Activated effector memory CD4-positive, alpha-beta T cell treated with anti-CD3 and anti-CD28 coated beads, Interleukin-2, amount 50 U/mL, for 16 hours (primary cell): ENCODE results near the gene ZNF467.
A peak's percentile ranks its signal among the peaks of the same experiment; 100 is the strongest.

ENCODE experiments used
- DNase-seq: peaks from one replicate; pipeline ENCODE4 v3.0.0-alpha.2; 2020

Gene ZNF467

DNA sequence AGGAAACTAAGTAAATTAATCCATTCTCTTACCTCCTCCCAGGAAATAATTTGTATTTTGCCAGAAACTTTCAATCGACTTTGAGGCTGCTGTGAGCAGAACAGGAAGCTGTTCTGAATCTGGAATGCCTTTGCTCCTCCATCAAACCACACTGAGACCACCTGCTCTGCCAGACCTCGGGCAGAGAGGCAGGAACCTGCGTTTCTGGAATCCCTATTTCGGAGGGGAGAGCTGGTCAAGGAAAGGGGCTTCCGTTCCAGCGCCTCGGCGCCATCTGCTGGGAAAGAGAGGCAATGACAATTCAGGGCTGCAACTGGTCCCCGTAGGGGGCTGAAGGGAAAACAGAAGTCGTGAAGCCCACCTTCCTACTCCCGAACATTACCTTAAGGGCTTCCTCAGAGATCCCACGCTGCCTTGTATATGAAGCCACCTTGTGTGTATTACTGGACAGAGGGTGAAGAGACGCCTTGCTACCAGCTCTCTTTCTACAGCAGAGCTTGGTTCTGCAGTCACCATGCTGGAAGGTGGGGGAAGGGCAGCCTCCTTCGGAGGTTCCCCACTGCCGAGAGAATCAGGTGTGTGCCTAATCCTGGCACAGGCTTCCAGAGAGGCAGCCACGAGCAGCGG is 31.2 kb downstream of the ZNF467 start:
- peak; percentile 86 for DNase-seq

GRCh38 chr7:149741629-149742028 is 31.8 kb downstream of the ZNF467 start:
- no peak for DNase-seq

DNA sequence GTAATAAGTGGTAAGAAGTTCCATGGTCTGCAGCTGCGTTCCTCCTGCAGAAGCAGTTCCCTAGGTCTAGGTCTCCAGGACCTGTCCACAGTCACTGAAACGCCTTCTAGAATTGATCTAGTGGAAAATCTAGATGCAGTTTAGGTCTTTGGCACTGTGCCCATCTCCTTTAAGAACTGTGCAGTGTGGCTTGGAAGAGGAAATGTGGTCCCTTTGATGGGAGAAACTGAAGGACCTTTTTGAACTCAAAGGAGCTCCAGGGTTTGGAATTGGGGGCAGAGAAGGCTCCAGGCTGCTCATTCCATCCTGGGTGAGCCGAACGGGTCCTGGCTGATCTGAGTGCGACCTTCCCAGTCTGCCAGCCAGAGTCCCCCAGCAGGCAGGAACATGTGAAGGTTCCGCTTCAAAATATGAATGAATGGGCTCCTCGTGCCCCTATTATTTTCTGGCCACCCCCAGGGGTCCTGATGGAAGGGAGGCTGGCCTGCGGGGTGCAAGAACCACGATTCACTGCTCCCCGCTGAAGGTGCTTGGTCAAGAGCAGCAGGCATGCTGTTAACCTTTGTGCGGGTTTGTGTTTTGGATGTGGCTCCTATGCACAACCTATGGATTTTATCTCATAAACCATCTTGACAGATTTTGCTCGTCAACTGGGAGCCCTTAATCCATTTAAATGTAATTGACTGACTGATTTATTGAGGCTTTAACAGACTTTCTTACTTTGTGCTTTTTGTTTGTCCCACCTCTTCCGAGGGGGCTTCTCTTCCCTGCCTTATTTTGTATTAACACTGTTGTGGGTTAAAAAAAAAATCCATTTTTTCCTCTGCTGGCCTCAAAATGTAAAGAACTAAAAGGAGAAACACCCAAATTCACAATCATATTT is 36.7 kb downstream of the ZNF467 start:
- DNase-seq: no peak

- DNase-seq: peak; percentile 31
These were observed 37.5 kb downstream of the ZNF467 start for GRCh38 chr7:149735779-149736477.

DNA sequence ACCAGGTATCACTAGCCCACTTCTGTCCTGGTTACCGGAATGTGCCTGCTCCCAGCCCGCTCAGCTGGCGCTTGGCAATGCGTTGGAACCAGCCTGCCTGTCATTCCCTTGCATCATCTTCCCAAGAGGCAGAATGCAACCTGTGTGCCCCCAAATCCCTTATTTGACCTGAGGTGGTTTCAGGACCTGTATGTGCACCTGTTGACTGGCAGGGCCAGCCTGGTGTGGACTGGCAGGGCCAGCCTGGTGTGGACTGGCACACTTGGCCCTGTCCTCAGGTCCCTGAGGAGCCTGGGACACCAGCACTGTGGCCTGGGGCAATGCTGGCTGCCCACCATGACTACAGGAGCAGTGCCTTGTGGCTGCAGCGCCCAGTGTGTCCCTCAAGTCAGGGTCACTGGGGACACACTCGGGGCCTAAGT is 38.2 kb downstream of the ZNF467 start:
- DNase-seq: peak; percentile 56

DNA sequence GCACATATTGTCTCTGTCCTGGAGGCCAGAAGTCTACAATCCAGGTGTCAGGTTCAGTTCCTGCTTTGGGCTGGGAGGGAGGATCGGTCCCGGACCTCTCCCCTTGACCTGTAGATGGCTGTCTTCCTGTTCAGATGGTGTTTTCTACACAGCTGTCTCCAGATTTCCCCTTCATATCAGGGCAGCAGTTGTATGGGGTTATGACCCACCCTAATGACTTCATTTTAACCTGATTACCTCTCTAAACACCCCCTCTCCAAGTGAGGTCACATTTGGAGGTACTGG is 38.7 kb downstream of the ZNF467 start:
- no peak for DNase-seq

- DNase-seq: peak; percentile 50
These were observed 39.2 kb downstream of the ZNF467 start for GRCh38 chr7:149733924-149734790.

DNA sequence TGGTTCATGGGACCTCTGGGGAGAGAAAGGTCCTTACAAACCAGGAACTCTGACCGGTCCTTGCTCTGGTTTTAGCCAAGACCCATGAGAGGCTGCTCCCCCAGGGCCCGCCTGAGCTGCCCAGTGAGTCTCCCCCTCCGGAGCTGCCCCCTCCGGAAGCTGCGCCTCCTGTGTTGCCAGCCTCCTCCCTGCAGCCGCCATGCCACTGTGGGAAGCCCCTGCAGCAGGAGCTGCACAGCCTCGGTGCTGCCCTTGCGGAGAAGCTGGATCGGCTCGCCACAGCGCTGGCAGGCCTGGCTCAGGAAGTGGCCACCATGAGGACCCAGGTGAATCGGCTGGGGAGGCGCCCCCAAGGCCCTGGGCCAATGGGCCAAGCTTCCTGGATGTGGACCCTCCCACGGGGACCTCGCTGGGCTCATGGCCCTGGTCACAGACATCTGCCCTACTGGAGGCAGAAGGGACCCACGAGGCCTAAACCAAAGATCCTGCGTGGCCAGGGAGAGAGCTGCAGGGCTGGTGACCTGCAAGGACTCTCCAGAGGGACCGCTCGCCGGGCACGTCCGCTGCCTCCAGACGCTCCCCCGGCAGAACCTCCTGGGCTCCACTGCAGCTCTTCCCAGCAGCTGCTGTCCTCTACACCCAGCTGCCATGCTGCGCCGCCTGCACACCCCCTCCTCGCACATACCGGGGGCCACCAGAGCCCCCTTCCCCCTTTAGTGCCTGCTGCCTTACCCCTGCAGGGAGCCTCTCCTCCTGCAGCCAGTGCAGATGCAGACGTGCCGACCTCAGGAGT is 40.1 kb downstream of the ZNF467 start:
- peak; percentile 60 for DNase-seq

GRCh38 chr7:149732611-149733010 is 40.8 kb downstream of the ZNF467 start:
- DNase-seq: no peak

- peak; percentile 57 for DNase-seq
These were observed 41.3 kb downstream of the ZNF467 start for GRCh38 chr7:149732111-149732561.

DNA sequence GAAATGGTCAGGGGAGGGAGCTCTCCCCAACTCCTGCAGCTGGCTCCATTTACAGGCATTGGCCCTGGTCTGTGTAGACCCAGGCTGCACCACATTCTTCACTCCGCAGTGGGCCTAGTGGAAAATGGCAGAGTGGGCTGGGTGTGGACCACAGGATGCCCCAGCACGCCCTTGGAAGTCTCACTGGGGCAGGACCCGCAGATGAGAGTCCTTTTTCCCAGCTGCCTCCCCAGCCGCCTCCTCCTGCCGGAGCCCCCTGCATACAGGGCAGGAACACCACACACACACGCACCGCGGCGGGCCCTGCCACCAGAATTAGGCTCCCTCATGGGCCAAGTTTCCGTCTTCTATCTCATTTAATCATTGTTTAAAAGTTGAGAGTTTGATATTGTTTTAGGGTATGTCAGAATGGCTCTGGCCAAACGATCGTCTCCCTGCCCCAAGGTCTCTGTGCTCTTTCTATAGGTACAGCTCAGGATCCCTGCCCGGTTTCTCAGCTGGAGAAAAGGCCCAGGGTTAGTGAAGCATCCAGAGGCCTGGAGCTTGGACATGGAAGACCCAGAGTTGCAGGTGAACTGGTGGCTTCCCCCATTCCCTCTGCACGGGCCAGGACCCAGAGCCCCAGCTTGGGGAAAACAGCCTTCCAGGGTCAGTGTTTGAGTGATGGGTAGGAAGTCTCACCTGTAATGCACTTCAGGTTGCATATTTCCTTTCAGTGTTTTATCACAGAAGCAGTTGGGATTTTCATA is 42.0 kb downstream of the ZNF467 start:
- DNase-seq: peak; percentile 55

DNA sequence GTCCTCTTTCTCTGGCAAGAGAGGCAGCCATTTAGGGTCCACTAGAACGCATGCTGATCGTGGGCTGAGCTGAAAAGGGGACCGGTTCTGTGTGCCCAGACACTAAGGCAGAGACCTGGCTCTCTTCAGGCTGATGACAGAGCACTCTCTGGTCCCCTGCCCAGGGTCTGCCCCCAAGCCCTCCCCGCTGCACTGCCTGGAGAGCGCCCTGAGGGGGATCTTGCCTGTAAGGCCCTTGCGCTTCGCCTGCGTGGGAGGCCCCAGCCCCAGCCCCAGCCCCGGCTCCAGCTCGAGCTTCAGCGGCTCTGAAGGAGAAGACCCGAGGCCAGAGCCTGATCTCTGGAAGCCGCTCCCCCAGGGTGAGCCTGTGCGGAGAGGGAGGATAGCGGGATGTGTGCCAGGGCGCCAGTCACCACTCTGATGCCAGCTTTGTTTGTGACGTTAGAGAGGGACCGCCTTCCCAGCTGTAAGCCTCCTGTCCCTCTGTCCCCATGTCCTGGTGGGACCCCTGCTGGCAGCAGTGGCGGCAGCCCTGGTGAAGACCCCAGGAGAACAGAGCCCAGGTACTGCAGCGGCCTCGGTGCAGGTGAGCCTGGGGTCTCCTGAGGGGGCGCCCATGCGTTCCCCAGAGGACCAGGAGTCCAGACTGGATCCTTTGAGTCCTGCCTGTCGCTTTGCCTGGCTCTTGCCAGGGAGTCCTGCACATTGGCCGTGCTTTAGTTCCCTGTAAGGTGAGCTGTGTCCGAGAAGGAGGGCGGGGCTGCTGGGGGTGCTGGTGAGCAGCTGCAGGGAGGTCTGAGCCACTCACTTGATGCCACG is 43.2 kb downstream of the ZNF467 start:
- DNase-seq: peak; percentile 57

DNA sequence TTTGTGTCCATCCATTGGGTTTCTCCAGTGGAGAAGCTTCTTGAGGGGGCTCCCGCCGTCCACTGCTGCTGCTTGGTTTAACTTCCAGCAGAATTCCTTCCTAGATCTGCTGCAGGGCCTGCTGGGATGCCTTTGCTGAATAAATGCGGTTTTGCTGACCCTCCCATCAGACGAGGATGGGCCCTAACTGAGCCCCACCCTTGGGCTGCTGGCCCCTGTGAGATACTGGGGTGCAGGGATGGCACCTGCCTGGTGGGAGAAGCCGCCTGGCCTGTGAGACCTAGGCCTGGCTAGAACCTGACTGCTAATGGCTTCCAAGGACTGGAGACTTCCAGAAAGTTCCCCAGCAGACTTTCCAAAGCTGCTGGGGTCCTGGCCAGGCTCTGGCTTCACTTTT is 43.8 kb downstream of the ZNF467 start:
- DNase-seq: peak; percentile 12

DNA sequence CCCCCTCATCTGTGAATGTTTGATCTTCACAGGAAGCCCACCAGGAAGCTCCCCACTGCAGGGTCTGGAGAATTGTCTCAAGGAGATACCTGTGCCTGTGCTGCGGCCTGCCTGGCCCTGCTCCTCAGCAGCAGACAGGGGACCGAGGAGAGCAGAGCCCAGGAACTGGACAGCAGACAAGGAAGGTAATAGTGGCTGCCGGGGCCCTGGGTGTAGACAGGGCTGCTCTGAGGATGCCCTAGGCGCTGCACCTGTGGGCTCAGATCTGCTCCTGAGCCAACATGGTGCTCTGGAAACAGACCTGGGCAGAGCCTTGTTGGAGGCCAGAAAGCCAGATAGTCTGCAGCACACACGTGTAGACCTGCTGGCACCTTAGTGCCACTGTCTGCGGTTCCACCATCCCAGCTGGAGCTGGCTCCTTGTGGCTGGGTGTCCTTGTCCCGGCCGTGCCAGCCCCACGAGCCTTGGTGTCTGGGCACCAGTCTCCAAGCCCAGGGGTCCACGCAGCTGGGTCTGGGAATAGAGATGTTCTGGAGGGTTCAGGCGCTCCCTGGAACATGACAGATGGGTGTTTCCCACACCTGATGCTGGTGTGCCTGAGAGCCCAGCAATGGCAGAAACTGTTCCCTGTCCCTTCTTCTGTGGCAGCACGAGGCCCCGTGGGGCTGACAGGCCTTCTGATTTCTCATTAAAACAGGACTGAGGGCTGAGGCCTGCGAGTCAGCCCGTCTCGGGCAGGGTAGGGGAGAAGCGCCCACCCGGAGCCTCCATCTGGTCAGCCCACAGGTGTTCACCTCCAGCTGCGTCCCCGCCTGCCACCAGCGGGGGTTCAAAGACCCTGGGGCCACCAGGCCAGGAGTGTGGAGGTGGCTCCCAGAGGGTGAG is 44.7 kb downstream of the ZNF467 start:
- peak; percentile 59 for DNase-seq

DNA sequence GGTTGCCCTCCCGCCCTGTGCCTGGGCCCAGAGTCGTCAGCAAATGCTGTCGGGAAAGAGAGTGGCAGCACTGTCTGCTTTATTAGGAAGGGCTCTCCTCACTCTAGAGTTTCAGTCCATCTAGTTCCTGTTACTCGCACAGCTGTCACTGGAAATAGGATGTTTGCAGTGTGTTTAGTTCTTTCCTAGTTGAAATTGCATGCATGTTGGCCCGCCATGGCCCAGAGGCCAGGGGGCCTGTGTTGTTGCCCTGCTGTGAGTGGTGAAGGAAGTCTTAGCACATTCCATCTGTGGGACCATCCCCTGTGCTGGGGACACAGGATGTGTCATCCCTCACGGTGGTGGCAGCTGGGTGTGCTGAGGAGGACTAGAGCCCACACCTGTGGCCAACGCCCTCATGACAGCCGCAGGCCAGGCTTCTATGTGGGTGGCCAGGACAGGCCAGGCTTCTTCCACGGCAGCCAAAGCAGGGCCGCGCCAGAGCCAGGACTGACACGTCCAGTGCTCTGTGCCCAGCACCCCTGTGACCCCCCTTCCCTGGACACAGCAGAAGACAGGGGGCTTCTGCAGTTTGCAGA is 45.4 kb downstream of the ZNF467 start:
- DNase-seq: peak; percentile 54

- peak; percentile 55 for DNase-seq
These were observed 46.1 kb downstream of the ZNF467 start for GRCh38 chr7:149727053-149727898.

DNA sequence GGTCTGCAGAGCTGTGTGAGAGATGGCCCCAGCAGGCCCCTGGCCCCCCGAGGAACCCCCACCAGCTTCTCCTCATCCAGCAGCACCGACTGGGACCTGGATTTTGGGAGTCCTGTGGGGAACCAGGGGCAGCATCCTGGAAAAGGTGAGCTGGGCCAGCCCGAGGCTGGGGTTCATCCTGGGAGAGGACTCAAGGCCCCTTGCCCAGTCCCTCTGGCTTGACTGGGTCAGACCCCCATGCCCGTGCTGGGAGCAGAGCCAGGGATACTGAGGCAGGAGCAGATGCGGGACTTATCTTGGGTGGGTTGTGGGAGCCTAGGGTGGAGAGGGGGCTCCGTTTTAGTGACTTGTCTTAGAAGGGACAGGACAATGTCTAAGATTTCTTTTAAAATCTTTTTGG is 47.5 kb downstream of the ZNF467 start:
- peak; percentile 42 for DNase-seq

GRCh38 chr7:149725426-149725821 is 48.0 kb downstream of the ZNF467 start:
- DNase-seq: peak; percentile 22
